Measurements from ENCODE around the gene ARL8B.

ARL8B gene

DNA sequence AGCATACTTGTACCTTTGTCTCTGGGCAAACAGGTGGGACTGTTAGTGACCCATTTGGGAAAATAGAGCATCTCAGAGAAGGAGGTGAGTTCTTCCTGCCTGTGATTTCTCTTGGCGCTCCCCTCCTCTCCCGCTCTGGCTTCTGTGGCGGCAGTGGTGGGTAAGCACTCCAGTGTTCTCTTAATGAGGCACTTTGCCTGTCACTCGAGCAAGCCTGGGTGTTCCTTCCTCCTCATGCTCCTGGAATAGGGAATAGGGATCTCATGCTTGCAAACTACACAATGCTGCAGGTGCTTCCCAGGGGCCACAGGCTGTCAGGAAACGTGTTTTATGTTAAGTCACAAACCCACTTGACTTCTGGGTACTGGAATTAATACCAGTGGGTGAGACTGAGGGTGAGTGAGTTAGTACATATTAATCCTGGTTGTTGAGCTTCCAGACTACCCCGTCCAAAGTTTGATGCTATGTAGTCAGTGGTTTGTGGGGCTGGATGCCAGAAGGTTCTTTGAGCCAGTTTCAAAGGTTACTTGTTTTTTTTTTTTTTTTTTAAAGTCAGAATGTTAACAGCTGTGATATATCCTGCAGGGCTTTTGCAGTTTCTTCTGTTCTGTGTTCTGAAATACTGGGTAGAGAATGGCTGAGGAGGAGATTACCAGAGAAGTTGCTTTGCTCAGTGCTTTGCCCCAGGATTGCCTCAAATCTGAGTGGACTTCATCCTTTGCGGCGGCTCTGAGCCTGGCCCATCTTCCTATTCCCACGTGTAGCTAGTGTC lies 95.9 kb downstream of the ARL8B start:
- H3K27ac ChIP-seq: no peak overlapping the region
- no peaks in the 10 kb centered on the region for H3K9me3 ChIP-seq (ENCODE audit: severe bottlenecking)
- H3K4me3 ChIP-seq (ENCODE audit: low read depth, low read length): no peak overlapping the region
- DNase-seq: no peak
- H3K36me3 ChIP-seq: peaks cover 34% of the 10 kb centered on the region
- TF ChIP-seq CTCF (IDR thresholded peaks at IDR 0.05; ENCODE audit: low read depth, low read length): no peak
- no peaks in the 10 kb centered on the region for H3K27me3 ChIP-seq (ENCODE audit: insufficient read depth, low read depth, severe bottlenecking)

- H3K36me3 ChIP-seq: peaks cover 26% of the 10 kb centered on the region
- no peaks in the 10 kb centered on the region for H3K9me3 ChIP-seq (ENCODE audit: severe bottlenecking)
- no peak for DNase-seq
- no peak overlapping the region for H3K27ac ChIP-seq
- H3K27me3 ChIP-seq (ENCODE audit: insufficient read depth, low read depth, severe bottlenecking): no peaks in the 10 kb centered on the region
- no peak for TF ChIP-seq CTCF (IDR thresholded peaks at IDR 0.05; ENCODE audit: low read depth, low read length)
- no peak overlapping the region for H3K4me3 ChIP-seq (ENCODE audit: low read depth, low read length)
Observed at GRCh38 chr3:5218815-5219214, 96.7 kb downstream of the ARL8B start.

GRCh38 chr3:5219216-5219615 lies 97.1 kb downstream of the ARL8B start:
- Histone ChIP-seq H3K27me3 (ENCODE audit: insufficient read depth, low read depth, severe bottlenecking) (no peaks in the 10 kb centered on the region), H3K4me3 (ENCODE audit: low read depth, low read length) (no peak overlapping the region), H3K36me3 (peaks cover 23% of the 10 kb centered on the region), H3K9me3 (ENCODE audit: severe bottlenecking) (no peaks in the 10 kb centered on the region), H3K27ac (no peak overlapping the region)
- no peak for TF ChIP-seq CTCF (IDR thresholded peaks at IDR 0.05; ENCODE audit: low read depth, low read length)
- no peak for DNase-seq

- Histone ChIP-seq H3K9me3 (ENCODE audit: severe bottlenecking) (no peaks in the 10 kb centered on the region), H3K27ac (no peak overlapping the region), H3K4me3 (ENCODE audit: low read depth, low read length) (no peak overlapping the region), H3K27me3 (ENCODE audit: insufficient read depth, low read depth, severe bottlenecking) (no peaks in the 10 kb centered on the region), H3K36me3 (peaks cover 19% of the 10 kb centered on the region)
- DNase-seq: no peak
- TF ChIP-seq CTCF (IDR thresholded peaks at IDR 0.05; ENCODE audit: low read depth, low read length): no peak
Observed at GRCh38 chr3:5220193-5220592, 98.1 kb downstream of the ARL8B start.

DNA sequence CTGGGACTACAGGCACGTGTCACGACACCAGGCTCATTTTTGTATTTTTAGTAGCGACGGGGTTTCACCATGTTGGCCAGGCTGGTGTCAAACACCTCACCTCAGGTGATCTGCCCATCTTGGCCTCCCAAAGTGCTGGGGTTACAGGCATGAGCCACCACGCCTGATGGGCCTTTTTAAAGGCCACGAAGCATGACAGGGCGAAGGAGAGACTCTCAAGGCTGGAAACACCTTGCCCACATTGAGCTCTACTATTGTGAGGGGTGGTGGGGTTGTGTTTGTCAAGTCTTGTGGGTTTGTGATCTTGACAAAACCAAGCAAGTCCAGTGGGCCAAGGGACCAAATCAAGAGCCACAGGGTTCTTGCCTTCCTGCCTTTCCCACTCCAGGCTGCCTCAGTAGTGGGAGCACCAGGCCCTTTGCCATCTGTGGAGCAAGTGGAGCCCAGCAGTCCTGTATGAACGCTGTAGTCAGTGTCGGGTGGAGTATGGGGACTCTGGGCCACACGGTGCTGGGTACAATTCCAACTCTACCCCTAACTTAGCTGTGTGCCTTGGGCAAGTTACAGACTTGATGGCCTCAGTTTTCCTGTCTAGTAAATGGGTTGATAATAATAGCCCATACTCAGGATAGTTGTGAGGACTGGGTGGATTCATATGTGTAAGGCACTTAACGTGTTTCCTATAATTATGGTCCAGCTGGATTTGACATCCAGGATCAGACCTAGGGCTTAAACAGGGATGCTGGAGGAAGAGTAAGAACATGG lies 98.8 kb downstream of the ARL8B start:
- Histone ChIP-seq H3K9me3 (ENCODE audit: severe bottlenecking) (no peaks in the 10 kb centered on the region), H3K36me3 (peaks cover 17% of the 10 kb centered on the region), H3K27ac (no peak overlapping the region)

More for the DNA sequence above, 98.8 kb downstream of the ARL8B start:
- Histone ChIP-seq H3K27me3 (ENCODE audit: insufficient read depth, low read depth, severe bottlenecking) (no peaks in the 10 kb centered on the region), H3K4me3 (ENCODE audit: low read depth, low read length) (no peak overlapping the region)
- no peak for DNase-seq
- TF ChIP-seq CTCF (IDR thresholded peaks at IDR 0.05; ENCODE audit: low read depth, low read length): no peak
